ENCODE measurements around the gene KPTN. TPM values are rescaled to one million over a fixed set of nuclear protein-coding genes. Genes with fewer than 3 reads are reported as not detected.

Gene KPTN
- total and polyA plus RNA-seq, 2 of the 8 experiments (the other 6 are each of a cell fraction or from before 2014, with no cell fraction given): 23.6 to 31.3 TPM

DNA sequence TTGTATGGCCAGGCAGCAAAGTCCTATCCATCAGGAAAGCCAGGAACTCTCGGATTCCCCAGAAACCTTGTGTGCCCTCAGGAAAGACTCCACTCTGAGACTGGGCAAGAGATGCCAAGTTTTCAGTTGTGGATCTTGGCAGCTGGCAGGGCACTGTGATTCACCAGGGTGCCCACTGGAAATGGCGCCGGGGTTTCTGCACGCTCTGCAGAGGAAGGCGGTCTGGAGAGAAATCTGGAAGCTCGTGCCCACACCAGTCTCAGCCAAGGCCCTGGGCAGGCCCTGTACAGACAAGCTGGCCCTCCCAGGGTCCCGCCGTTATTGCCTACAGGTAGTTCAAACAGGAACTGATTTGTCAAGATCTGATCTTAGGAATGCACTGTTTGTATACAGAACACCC is 26.0 kb upstream of the KPTN start (continued):
- TF ChIP-seq CHD7 (IDR thresholded peaks at IDR 0.05; ENCODE audit: insufficient replicate concordance, low read length) (no peak), RBBP5 (IDR thresholded peaks at IDR 0.05; ENCODE audit: borderline replicate concordance, low read depth, low read length) (no peak), BRCA1 (IDR thresholded peaks at IDR 0.05; ENCODE audit: low read depth, low read length) (no peak), POU5F1 (IDR thresholded peaks at IDR 0.05; ENCODE audit: low read depth, low read length) (no peak)

Data from H1 (cell line).